ENCODE results near the gene KPNA4. TPM values are rescaled to one million over a fixed set of nuclear protein-coding genes. Genes with fewer than 3 reads are reported as not detected.

KPNA4 gene
- total RNA-seq, 4 donors from 2014 or later: 24.7 to 31.2 (median 30.4) TPM

GRCh38 chr3:160477750-160478149 is 87.6 kb downstream of the KPNA4 start:
- no peak overlapping the region for H3K4me3 ChIP-seq (replicated peaks in 1 of 3)
- H3K27ac ChIP-seq: no peak overlapping the region
- intact Hi-C loops (cut with DNase I): no loop called here
- TF ChIP-seq POLR2A (IDR thresholded peaks at IDR 0.05): no peak
- TF ChIP-seq CTCF (IDR thresholded peaks at IDR 0.05): no peak
- H3K9me3 ChIP-seq: no peaks in the 10 kb centered on the region
- H3K27me3 ChIP-seq: no peaks in the 10 kb centered on the region
- 90 to 92% methylated on average over 4 to 5 of the region's 5 CpGs for WGBS, 2 donors
- DNase-seq: no peak
- no peaks in the 10 kb centered on the region for H3K4me1 ChIP-seq
- no peaks in the 10 kb centered on the region for H3K36me3 ChIP-seq

GRCh38 chr3:160475884-160476283 is 89.5 kb downstream of the KPNA4 start:
- WGBS, 2 donors: 95 to 97% methylated on average over 2 of the region's 2 CpGs
- intact Hi-C loops (cut with DNase I): no loop called here
- Histone ChIP-seq H3K4me1 (no peaks in the 10 kb centered on the region), H3K4me3 (replicated peaks in 1 of 3) (no peak overlapping the region), H3K27ac (no peak overlapping the region), H3K9me3 (no peaks in the 10 kb centered on the region), H3K27me3 (no peaks in the 10 kb centered on the region), H3K36me3 (no peaks in the 10 kb centered on the region)
- TF ChIP-seq POLR2A (IDR thresholded peaks at IDR 0.05) (no peak), CTCF (IDR thresholded peaks at IDR 0.05) (no peak)
- no peak for DNase-seq

- intact Hi-C loops (cut with DNase I): no loop called here
- no peaks in the 10 kb centered on the region for H3K36me3 ChIP-seq
- no peaks in the 10 kb centered on the region for H3K27me3 ChIP-seq
- H3K9me3 ChIP-seq: no peaks in the 10 kb centered on the region
- TF ChIP-seq CTCF (IDR thresholded peaks at IDR 0.05) (no peak), POLR2A (IDR thresholded peaks at IDR 0.05) (no peak)
- H3K4me3 ChIP-seq (replicated peaks in 1 of 3): no peak overlapping the region
- no peak for DNase-seq
- H3K4me1 ChIP-seq: no peaks in the 10 kb centered on the region
- 64 to 75% methylated on average over 2 of the region's 2 CpGs for WGBS, 2 donors
- H3K27ac ChIP-seq: no peak overlapping the region
Observed at GRCh38 chr3:160475153-160475552, 90.2 kb downstream of the KPNA4 start.

GRCh38 chr3:160474416-160474838 is 90.9 kb downstream of the KPNA4 start:
- Histone ChIP-seq H3K4me1 (no peaks in the 10 kb centered on the region), H3K27me3 (no peaks in the 10 kb centered on the region), H3K36me3 (no peaks in the 10 kb centered on the region), H3K9me3 (no peaks in the 10 kb centered on the region), H3K27ac (no peak overlapping the region), H3K4me3 (replicated peaks in 1 of 3) (no peak overlapping the region)
- TF ChIP-seq CTCF (IDR thresholded peaks at IDR 0.05): no peak
- TF ChIP-seq POLR2A (IDR thresholded peaks at IDR 0.05): no peak
- DNase-seq: no peak
- intact Hi-C loops (cut with DNase I): no loop called here

GRCh38 chr3:160473978-160474377 is 91.4 kb downstream of the KPNA4 start:
- Histone ChIP-seq H3K27me3 (no peaks in the 10 kb centered on the region), H3K27ac (no peak overlapping the region), H3K9me3 (no peaks in the 10 kb centered on the region), H3K36me3 (no peaks in the 10 kb centered on the region), H3K4me1 (no peaks in the 10 kb centered on the region), H3K4me3 (replicated peaks in 1 of 3) (no peak overlapping the region)
- DNase-seq: no peak
- TF ChIP-seq CTCF (IDR thresholded peaks at IDR 0.05) (no peak), POLR2A (IDR thresholded peaks at IDR 0.05) (no peak)
- intact Hi-C loops (cut with DNase I): no loop called here
- WGBS, 2 donors: 88% methylated on average over 1 of the region's 1 CpG
